HEK293 (cell line): ENCODE results near the gene DGKH.

Experiments used
- CTCF ChIA-PET: fragments of 350-600 bp; formaldehyde crosslinking; extraction: SDS; loops from one replicate; lab custom pipeline; 2021; ENCODE audit warnings: antibody characterized with exemption; lab: Yijun Ruan, JAX
- POLR2A ChIA-PET: fragments of 300-600 bp; formaldehyde crosslinking; extraction: SDS; loops from one replicate; lab custom pipeline; 2020; ENCODE audit warnings: antibody characterized with exemption, inconsistent platforms; lab: Yijun Ruan, JAX
- H3K27ac ChIP-seq: fragments of 200-500 bp; sonication (Bioruptor generic); 2 replicates; pipeline ENCODE4 v1.5.1; 2014; ENCODE audit warnings: low read depth, low read length, control low read depth, inconsistent platforms; ENCODE audit errors: extremely low read depth
- H3K36me3 ChIP-seq, 2 experiments: fragments of 200-500 bp in 1 of 2; sonication (Bioruptor generic) in 1 of 2; 1 replicate in 1 of 2; 2 replicates in 1 of 2; pipeline ENCODE4 v1.5.1; 2014 to 2017; ENCODE audit warnings: inconsistent platforms in 2 of 2, low read length in 2 of 2; ENCODE audit not compliant: control insufficient read depth in 2 of 2, insufficient read depth in 1 of 2
- H3K4me1 ChIP-seq: fragments of 200-500 bp; sonication (Bioruptor generic); 2 replicates; pipeline ENCODE4 v1.5.1; 2014; ENCODE audit warnings: mild to moderate bottlenecking, low read length, inconsistent platforms; ENCODE audit not compliant: control insufficient read depth, insufficient read depth
- H3K4me3 ChIP-seq: 2 replicates; pipeline ENCODE4 v1.5.1; 2011; ENCODE audit warnings: low read depth, mild to moderate bottlenecking, control low read depth, low read length, moderate library complexity
- H3K9me3 ChIP-seq: fragments of 200-500 bp; sonication (Bioruptor generic); 2 replicates; pipeline ENCODE4 v1.5.1; 2014; ENCODE audit warnings: low read depth, low read length, inconsistent platforms; ENCODE audit not compliant: control insufficient read depth, insufficient read depth
- KLF8 ChIP-seq: fragments of 450-650 bp; formaldehyde crosslinking; IDR thresholded peaks from 2 replicates; pipeline ENCODE4 v1.5.1; 2016; ENCODE audit warnings: missing biosample characterization, missing genetic modification characterization
- RBAK ChIP-seq: fragments of 450-650 bp; formaldehyde crosslinking; IDR thresholded peaks from 2 replicates; pipeline ENCODE4 v1.5.1; 2016; ENCODE audit warnings: missing biosample characterization, missing genetic modification characterization
- SCRT2 ChIP-seq: fragments of 450-650 bp; formaldehyde crosslinking; IDR thresholded peaks from 2 replicates; pipeline ENCODE4 v1.5.1; 2016; ENCODE audit warnings: missing biosample characterization, missing genetic modification characterization
- SETDB1 ChIP-seq: IDR thresholded peaks from one replicate; pipeline ENCODE4 v1.6.1; 2017; ENCODE audit warnings: mild to moderate bottlenecking, low read length, moderate library complexity, mixed read lengths; ENCODE audit not compliant: insufficient read length
- ZBTB1 ChIP-seq: fragments of 450-650 bp; formaldehyde crosslinking; IDR thresholded peaks from 2 replicates; pipeline ENCODE4 v1.5.1; 2016; ENCODE audit warnings: missing biosample characterization, missing genetic modification characterization
- ZBTB20 ChIP-seq: fragments of 450-650 bp; formaldehyde crosslinking; IDR thresholded peaks from 2 replicates; pipeline ENCODE4 v1.5.1; 2016; ENCODE audit warnings: missing biosample characterization, missing genetic modification characterization
- ZNF112 ChIP-seq: fragments of 450-650 bp; formaldehyde crosslinking; IDR thresholded peaks from 2 replicates; pipeline ENCODE4 v1.5.0; 2017; ENCODE audit warnings: missing biosample characterization, missing genetic modification characterization
- ZNF146 ChIP-seq: fragments of 450-650 bp; formaldehyde crosslinking; IDR thresholded peaks from 2 replicates; pipeline ENCODE4 v1.5.1; 2016; ENCODE audit warnings: missing biosample characterization, missing genetic modification characterization
- ZNF175 ChIP-seq: fragments of 450-650 bp; formaldehyde crosslinking; IDR thresholded peaks from 2 replicates; pipeline ENCODE4 v1.5.1; 2016; ENCODE audit warnings: missing biosample characterization, missing genetic modification characterization
- ZNF2 ChIP-seq: fragments of 450-650 bp; formaldehyde crosslinking; IDR thresholded peaks from 2 replicates; pipeline ENCODE4 v1.5.1; 2016; ENCODE audit warnings: missing biosample characterization, missing genetic modification characterization
- ZNF223 ChIP-seq: fragments of 450-650 bp; formaldehyde crosslinking; IDR thresholded peaks from 2 replicates; pipeline ENCODE4 v1.5.1; 2016; ENCODE audit warnings: missing biosample characterization, missing genetic modification characterization
- ZNF266 ChIP-seq: fragments of 450-650 bp; formaldehyde crosslinking; IDR thresholded peaks from 2 replicates; pipeline ENCODE4 v1.5.1; 2016; ENCODE audit warnings: missing biosample characterization, missing genetic modification characterization, low read depth
- ZNF366 ChIP-seq: fragments of 450-650 bp; formaldehyde crosslinking; conservative IDR thresholded peaks from 2 replicates; pipeline ENCODE4 v1.5.1; 2016; ENCODE audit warnings: missing biosample characterization, missing genetic modification characterization
- ZNF398 ChIP-seq: fragments of 450-650 bp; formaldehyde crosslinking; IDR thresholded peaks from 2 replicates; pipeline ENCODE4 v1.5.1; 2017; ENCODE audit warnings: missing biosample characterization, missing genetic modification characterization
- ZNF423 ChIP-seq: fragments of 450-650 bp; formaldehyde crosslinking; IDR thresholded peaks from 2 replicates; pipeline ENCODE4 v1.5.1; 2016; ENCODE audit warnings: missing biosample characterization, missing genetic modification characterization
- ZNF433 ChIP-seq: fragments of 450-650 bp; formaldehyde crosslinking; IDR thresholded peaks from 2 replicates; pipeline ENCODE4 v1.5.1; 2016; ENCODE audit warnings: missing biosample characterization, missing genetic modification characterization, low read depth
- ZNF473 ChIP-seq: fragments of 450-650 bp; formaldehyde crosslinking; IDR thresholded peaks from 2 replicates; pipeline ENCODE4 v1.5.1; 2017; ENCODE audit warnings: missing biosample characterization, missing genetic modification characterization
- ZNF488 ChIP-seq: fragments of 450-650 bp; formaldehyde crosslinking; IDR thresholded peaks from 2 replicates; pipeline ENCODE4 v1.5.1; 2016; ENCODE audit warnings: missing biosample characterization, missing genetic modification characterization
- ZNF549 ChIP-seq: fragments of 450-650 bp; IDR thresholded peaks from 2 replicates; pipeline ENCODE4 v1.5.1; 2018; ENCODE audit warnings: missing biosample characterization, missing genetic modification characterization, mild to moderate bottlenecking, inconsistent platforms, moderate library complexity
- ZNF600 ChIP-seq: fragments of 450-650 bp; formaldehyde crosslinking; IDR thresholded peaks from 2 replicates; pipeline ENCODE4 v1.5.1; 2016; ENCODE audit warnings: missing biosample characterization, missing genetic modification characterization
- ZNF677 ChIP-seq: fragments of 450-650 bp; IDR thresholded peaks from 2 replicates; pipeline ENCODE4 v1.5.0; 2018; ENCODE audit warnings: missing biosample characterization, mild to moderate bottlenecking, missing genetic modification characterization, moderate library complexity
- TF ChIP-seq, protein P1 (sequence below): fragments of 450-650 bp; formaldehyde crosslinking; IDR thresholded peaks from 2 replicates; pipeline ENCODE4 v1.5.1; 2016; ENCODE audit warnings: missing biosample characterization, missing genetic modification characterization
- TF ChIP-seq, protein P2 (sequence below): fragments of 450-650 bp; formaldehyde crosslinking; IDR thresholded peaks from 2 replicates; pipeline ENCODE4 v1.5.1; 2016; ENCODE audit warnings: missing biosample characterization, missing genetic modification characterization
- TF ChIP-seq, protein P3 (sequence below): fragments of 450-650 bp; formaldehyde crosslinking; conservative IDR thresholded peaks from 2 replicates; pipeline ENCODE4 v1.5.1; 2016; ENCODE audit warnings: low read depth, missing biosample characterization, missing genetic modification characterization
- TF ChIP-seq, protein P4 (sequence below): fragments of 450-650 bp; formaldehyde crosslinking; IDR thresholded peaks from 2 replicates; pipeline ENCODE4 v1.5.1; 2016; ENCODE audit warnings: missing biosample characterization, missing genetic modification characterization, borderline replicate concordance

The DGKH gene

GRCh38 chr13:42137856-42138537 lies 89.5 kb downstream of the DGKH start:
- Histone ChIP-seq H3K4me3 (no peak overlapping the region), H3K36me3 (no peaks in the 10 kb centered on the region; a peak in 1 of 3 replicates), H3K4me1 (no peaks in the 10 kb centered on the region), H3K9me3 (no peaks in the 10 kb centered on the region), H3K27ac (no peak overlapping the region)
- POLR2A ChIA-PET, result no interaction called here
- TF ChIP-seq ZNF473 (tag by site-specific recombination) (no peak), ZNF366 (tag by site-specific recombination) (no peak), ZNF112 (tag by site-specific recombination) (no peak), ZNF600 (tag by site-specific recombination) (no peak), ZNF423 (tag by site-specific recombination) (no peak), ZBTB1 (tag by site-specific recombination) (no peak), ZNF175 (tag by site-specific recombination) (no peak), ZNF2 (no peak), RBAK (tag by site-specific recombination) (no peak), ZNF677 (tag by site-specific recombination) (no peak), ZNF266 (no peak), SETDB1 (no peak)
- TF ChIP-seq, protein P1, sequence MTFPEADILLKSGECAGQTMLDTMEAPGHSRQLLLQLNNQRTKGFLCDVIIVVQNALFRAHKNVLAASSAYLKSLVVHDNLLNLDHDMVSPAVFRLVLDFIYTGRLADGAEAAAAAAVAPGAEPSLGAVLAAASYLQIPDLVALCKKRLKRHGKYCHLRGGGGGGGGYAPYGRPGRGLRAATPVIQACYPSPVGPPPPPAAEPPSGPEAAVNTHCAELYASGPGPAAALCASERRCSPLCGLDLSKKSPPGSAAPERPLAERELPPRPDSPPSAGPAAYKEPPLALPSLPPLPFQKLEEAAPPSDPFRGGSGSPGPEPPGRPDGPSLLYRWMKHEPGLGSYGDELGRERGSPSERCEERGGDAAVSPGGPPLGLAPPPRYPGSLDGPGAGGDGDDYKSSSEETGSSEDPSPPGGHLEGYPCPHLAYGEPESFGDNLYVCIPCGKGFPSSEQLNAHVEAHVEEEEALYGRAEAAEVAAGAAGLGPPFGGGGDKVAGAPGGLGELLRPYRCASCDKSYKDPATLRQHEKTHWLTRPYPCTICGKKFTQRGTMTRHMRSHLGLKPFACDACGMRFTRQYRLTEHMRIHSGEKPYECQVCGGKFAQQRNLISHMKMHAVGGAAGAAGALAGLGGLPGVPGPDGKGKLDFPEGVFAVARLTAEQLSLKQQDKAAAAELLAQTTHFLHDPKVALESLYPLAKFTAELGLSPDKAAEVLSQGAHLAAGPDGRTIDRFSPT (tag by site-specific recombination), result no peak
- TF ChIP-seq, protein P2, sequence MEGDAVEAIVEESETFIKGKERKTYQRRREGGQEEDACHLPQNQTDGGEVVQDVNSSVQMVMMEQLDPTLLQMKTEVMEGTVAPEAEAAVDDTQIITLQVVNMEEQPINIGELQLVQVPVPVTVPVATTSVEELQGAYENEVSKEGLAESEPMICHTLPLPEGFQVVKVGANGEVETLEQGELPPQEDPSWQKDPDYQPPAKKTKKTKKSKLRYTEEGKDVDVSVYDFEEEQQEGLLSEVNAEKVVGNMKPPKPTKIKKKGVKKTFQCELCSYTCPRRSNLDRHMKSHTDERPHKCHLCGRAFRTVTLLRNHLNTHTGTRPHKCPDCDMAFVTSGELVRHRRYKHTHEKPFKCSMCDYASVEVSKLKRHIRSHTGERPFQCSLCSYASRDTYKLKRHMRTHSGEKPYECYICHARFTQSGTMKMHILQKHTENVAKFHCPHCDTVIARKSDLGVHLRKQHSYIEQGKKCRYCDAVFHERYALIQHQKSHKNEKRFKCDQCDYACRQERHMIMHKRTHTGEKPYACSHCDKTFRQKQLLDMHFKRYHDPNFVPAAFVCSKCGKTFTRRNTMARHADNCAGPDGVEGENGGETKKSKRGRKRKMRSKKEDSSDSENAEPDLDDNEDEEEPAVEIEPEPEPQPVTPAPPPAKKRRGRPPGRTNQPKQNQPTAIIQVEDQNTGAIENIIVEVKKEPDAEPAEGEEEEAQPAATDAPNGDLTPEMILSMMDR, result no peak
- TF ChIP-seq, protein P3, sequence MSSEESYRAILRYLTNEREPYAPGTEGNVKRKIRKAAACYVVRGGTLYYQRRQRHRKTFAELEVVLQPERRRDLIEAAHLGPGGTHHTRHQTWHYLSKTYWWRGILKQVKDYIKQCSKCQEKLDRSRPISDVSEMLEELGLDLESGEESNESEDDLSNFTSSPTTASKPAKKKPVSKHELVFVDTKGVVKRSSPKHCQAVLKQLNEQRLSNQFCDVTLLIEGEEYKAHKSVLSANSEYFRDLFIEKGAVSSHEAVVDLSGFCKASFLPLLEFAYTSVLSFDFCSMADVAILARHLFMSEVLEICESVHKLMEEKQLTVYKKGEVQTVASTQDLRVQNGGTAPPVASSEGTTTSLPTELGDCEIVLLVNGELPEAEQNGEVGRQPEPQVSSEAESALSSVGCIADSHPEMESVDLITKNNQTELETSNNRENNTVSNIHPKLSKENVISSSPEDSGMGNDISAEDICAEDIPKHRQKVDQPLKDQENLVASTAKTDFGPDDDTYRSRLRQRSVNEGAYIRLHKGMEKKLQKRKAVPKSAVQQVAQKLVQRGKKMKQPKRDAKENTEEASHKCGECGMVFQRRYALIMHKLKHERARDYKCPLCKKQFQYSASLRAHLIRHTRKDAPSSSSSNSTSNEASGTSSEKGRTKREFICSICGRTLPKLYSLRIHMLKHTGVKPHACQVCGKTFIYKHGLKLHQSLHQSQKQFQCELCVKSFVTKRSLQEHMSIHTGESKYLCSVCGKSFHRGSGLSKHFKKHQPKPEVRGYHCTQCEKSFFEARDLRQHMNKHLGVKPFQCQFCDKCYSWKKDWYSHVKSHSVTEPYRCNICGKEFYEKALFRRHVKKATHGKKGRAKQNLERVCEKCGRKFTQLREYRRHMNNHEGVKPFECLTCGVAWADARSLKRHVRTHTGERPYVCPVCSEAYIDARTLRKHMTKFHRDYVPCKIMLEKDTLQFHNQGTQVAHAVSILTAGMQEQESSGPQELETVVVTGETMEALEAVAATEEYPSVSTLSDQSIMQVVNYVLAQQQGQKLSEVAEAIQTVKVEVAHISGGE, result no peak
- CTCF ChIA-PET, result interaction anchor here (0.6 kb wide), 1 partner anchor 174 kb away, joined by 4 read pairs; no protein-coding TSS in a partner anchor

DNA sequence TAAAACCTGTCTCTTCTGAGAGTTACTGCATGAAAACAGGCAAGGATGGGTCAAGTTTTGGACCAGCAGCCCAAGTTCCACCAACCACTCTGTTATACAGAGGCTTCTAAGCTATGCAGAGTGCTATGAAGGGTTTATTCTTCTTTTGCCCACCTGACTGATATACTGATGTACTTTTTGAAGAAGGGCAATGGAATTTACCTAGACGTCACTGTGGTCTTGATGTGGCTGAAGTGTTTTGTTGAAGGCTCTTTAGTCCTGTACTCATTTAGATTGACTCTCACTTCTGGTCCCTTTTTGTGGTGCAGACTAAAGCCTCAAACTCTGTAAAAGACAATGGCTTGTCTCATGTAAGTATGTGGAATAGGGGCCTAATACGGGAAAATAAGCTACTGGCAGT lies 92.0 kb downstream of the DGKH start:
- CTCF ChIA-PET, result no interaction called here
- H3K4me3 ChIP-seq, result no peak overlapping the region
- no peaks in the 10 kb centered on the region for H3K4me1 ChIP-seq
- H3K9me3 ChIP-seq, result no peaks in the 10 kb centered on the region
- POLR2A ChIA-PET, result no interaction called here
- H3K36me3 ChIP-seq, result no peaks in the 10 kb centered on the region
- no peak overlapping the region for H3K27ac ChIP-seq
- TF ChIP-seq ZNF488 (tag by site-specific recombination), result no peak
- no peak for TF ChIP-seq ZNF549 (tag by site-specific recombination)
- no peak for TF ChIP-seq ZNF398
- TF ChIP-seq ZNF433 (tag by site-specific recombination), result no peak
- no peak for TF ChIP-seq ZBTB20 (tag by site-specific recombination)
- TF ChIP-seq SCRT2, result no peak
- TF ChIP-seq ZNF223, result no peak
- TF ChIP-seq, protein P4, sequence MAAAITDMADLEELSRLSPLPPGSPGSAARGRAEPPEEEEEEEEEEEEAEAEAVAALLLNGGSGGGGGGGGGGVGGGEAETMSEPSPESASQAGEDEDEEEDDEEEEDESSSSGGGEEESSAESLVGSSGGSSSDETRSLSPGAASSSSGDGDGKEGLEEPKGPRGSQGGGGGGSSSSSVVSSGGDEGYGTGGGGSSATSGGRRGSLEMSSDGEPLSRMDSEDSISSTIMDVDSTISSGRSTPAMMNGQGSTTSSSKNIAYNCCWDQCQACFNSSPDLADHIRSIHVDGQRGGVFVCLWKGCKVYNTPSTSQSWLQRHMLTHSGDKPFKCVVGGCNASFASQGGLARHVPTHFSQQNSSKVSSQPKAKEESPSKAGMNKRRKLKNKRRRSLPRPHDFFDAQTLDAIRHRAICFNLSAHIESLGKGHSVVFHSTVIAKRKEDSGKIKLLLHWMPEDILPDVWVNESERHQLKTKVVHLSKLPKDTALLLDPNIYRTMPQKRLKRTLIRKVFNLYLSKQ (tag by site-specific recombination), result no peak
- TF ChIP-seq KLF8, result no peak
- TF ChIP-seq ZNF146 (tag by site-specific recombination), result no peak
